GM19240 (cell line): ENCODE data around the gene SLC32A1.

Experiments
- DNase-seq: peaks from one replicate; pipeline ENCODE4 v3.0.0; 2011; ENCODE audit warnings: low spot score; ENCODE audit not compliant: insufficient read length

SLC32A1 gene

DNA sequence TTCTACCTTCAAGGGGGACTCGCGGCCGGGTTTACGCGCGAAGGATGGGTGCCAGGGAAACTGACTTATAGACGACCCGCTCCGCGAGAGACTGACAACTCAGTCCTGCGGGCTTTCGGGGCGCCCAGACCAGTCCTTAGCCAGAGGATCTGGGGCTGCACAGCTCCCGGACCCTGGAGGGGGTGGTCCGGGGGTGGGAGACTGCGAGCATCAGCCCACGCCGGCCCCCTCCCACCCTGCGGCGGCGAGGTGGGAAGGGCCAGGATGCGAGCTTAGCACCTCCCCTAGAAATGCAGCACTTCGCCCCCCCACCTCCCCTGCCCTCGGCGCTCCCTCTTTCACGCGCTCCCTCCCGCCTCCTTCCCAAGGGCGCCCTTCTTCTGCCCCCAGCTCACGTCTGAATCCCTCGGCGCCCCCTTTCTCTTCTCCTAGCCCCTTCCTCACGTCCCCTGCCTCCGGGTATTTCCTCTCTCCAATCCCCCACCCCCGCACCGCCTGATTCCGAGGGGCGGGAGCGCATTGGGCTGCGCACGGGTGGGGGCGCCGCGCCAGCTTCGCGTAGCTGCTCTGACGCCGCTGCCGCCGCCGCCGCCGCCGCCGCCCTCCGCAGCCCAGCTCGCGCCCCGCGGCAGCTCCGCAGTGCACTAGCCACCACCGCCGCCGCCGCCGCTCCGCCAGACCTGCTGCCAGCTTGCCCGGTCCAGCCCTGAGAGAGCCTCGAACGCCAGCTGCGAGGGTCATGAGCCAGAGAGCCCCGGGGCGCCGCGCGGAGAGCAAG, at the start of gene SLC32A1:
SLC32A1 (plus strand) TSS at position 639 of the 778 bp plus-strand sequence. CDS start 239 bp downstream, outside the sequence.
- DNase-seq, result no peak

DNA sequence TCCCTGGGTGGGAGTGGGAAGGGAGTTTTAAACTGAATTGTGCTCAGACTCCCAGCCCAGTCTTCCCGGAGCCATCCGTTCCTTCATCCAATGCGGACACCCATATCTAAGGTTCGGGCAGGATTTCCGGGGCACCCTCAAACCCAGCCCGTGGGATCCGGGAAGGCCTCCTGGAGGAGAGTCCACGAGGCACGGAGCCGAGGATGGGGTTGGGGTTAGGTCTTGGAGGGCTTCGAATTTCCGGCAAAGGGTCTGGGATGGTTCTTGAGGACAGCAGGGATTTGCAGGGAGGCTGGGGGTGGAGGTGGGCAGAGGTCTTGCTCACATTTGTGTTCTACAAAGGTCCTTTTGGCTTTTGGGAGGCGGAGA, 49.5 kb upstream of the SLC32A1 start:
- no peak for DNase-seq

DNA sequence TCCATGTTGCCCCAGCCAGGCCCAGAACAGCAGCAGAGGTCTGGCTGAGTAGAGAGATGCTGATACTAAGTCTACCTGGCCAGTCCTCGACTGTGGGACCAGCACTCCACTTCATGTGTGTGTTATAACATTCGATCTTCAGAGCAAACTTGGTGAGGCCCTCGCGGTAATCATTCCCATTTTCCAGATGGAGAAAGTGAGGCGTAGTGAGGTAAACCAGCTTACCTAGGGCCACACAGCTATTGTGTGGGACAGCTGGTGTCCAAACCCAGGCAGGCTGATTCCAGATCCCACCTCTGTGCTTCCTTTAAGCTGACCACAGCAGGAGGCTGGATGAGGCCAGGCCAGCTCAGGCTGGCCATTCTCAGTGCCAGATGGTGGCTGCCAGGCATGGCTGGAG, 47.7 kb upstream of the SLC32A1 start:
- DNase-seq, result no peak

- DNase-seq, result no peak
These were observed 43.6 kb upstream of the SLC32A1 start for GRCh38 chr20:38680500-38681306.

- no peak for DNase-seq
These were observed 39.0 kb upstream of the SLC32A1 start for GRCh38 chr20:38685271-38685670.

GRCh38 chr20:38685853-38686473, 38.3 kb upstream of the SLC32A1 start:
- DNase-seq, result no peak

DNA sequence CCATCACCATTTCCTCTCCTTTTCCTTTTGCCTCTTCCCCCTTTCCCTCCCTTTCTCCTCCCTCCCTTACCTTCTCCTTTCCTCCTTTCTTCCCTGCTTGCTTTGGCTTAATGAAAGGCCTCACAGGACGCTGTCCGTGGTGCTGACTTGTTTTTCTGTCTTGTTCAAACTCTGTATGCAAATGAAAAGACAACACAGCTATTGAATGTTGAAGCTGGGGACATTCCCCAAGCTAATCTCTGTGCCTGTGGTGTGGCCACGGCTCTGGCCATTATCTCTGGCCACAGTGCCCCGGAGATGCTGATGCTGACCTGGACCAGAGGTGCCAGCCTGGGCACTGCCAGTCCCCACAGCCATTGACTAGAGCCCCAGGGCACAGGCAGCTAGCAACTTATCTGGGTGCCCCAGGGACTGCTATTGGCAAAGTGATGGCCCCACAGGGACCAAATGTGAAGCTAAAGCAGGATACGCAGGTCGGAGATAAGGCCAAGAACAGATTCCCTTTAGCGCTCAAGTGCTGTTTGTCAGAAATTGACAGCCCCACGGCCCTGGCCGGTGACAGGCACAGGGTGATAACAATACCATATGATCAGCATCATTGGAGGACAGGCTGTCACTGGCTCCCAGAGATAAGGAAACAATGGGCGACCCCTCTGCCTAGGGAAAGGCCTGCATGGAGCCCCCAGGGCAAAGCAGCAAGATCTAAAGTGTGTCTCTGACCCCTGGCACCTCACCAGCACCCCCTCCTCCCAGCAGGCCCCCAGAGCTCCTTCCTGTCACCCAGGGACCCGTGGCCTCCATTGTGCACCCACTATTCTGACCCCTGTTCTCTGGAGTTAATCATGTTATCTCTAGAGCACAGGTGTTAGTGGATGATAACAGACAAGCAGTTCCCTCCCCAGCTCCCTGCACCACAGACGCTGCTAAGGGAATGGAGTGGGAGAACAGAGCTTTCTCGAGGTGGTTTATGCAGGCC, 31.6 kb upstream of the SLC32A1 start:
- no peak for DNase-seq

DNA sequence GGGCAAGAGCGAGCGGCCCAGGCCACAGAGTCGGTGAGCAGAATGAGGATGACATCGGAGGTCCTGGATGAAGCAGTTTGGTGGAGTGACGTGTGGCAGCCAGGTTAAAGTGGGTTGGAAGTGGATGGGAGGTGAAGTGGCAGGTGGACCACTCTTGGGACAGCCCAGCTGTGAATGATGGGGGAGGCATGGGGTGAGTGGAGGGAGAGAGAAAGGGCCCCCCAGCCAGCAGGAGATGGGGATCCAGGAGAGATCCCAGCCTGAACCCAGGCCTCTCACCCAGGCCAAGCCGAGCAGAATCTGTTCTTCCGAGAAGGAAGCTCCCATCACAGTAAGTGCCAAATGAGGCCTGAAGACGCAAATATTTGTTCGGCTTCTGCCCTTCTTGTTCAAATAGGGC, 27.0 kb upstream of the SLC32A1 start:
- no peak for DNase-seq

GRCh38 chr20:38698541-38698940, 25.7 kb upstream of the SLC32A1 start:
- no peak for DNase-seq

- DNase-seq, result no peak
These were observed 24.1 kb upstream of the SLC32A1 start for GRCh38 chr20:38700141-38700540.

GRCh38 chr20:38700926-38701325, 23.4 kb upstream of the SLC32A1 start:
- DNase-seq, result no peak

GRCh38 chr20:38703526-38703925, 20.8 kb upstream of the SLC32A1 start:
- DNase-seq, result no peak

DNA sequence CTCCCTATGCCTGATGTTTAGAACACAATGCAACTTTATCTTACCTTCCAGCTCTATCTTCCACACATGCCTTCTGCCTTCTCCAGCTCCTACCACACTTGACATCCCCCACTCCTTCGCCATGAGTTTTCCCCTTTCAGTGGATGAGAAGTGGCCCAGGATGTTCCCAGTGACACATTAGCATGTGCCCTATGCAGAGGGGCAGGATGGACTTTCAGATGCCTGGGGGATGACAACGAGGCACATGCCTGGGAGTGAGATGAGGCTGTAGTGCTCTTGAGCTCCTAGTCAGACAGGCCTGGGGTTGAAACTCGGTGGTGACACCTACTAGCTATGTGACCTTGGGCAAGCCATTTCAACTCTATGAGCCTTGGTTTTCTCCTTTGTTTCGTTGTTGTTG, 20.1 kb upstream of the SLC32A1 start:
- no peak for DNase-seq

GRCh38 chr20:38706509-38706908, 17.8 kb upstream of the SLC32A1 start:
- no peak for DNase-seq

- DNase-seq, result no peak
These were observed 10.0 kb upstream of the SLC32A1 start for GRCh38 chr20:38714308-38714707.

DNA sequence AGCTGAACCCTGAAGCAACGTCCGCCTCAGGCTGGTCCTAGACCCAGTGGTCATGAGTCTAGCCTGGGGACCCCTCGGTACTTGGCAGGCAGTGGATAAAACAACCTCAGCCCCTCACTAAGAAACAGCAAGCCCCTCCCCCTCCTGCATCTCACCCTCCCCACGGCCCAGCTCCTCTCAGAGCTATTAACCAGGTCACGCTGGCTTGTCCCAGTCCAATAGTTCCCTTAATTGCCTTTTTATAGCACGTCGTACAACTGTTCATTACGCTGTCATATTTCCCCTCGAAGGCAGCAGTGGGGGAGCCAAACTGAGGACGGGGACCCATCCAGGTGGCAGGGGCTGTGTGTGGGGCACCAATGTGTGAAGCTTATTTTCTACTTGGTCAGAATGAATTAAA, 8.6 kb upstream of the SLC32A1 start:
- no peak for DNase-seq

- no peak for DNase-seq
These were observed 1.6 kb upstream of the SLC32A1 start for GRCh38 chr20:38722683-38723016.

- no peak for DNase-seq
These were observed 1.1 kb upstream of the SLC32A1 start for GRCh38 chr20:38723017-38723847.

GRCh38 chr20:38724626-38725147, 401 bp downstream of the SLC32A1 start:
- DNase-seq, result no peak
